ENCODE results near the gene CDK2AP2.

DNA sequence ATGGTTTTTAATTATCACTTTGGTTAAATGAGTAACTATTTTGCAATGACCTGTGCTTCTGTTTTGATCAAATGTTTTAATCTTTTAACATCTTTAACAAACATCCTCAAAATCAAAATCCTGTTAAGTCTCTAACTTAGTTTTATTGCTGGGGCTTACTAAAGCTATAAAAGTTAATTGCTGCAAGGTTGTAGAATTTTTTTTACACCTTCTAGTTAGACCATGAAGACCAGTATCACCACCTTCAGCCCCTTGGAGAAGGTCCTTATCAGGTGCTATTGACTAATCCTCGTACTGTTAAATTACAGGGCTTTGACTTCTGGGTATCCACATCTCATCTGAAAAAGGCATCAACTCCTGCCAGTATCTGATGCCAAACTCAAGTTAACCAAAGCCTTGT lies 27.6 kb upstream of the CDK2AP2 start:
- no peak for TF ChIP-seq CTCF (IDR thresholded peaks at IDR 0.05)
- TF ChIP-seq POLR2A (IDR thresholded peaks at IDR 0.05): no peak
- TF ChIP-seq EP300 (IDR thresholded peaks at IDR 0.05): no peak
